GM10847 (cell line): Measurements from ENCODE around the gene COLGALT1.

Experiments used
- POLR2A ChIP-seq: IDR thresholded peaks from 2 replicates; pipeline ENCODE4 v1.6.1; 2011; ENCODE audit not compliant: insufficient read length; ENCODE audit errors: extremely low read depth

The COLGALT1 gene

GRCh38 chr19:17575871-17576757 lies 20.7 kb downstream of the COLGALT1 start:
- TF ChIP-seq POLR2A, result no peak

- no peak for TF ChIP-seq POLR2A
Measured at GRCh38 chr19:17576758-17577456, 21.5 kb downstream of the COLGALT1 start.

GRCh38 chr19:17577457-17578097 lies 22.1 kb downstream of the COLGALT1 start:
- TF ChIP-seq POLR2A, result no peak

- no peak for TF ChIP-seq POLR2A
Measured at GRCh38 chr19:17579661-17580244, 24.3 kb downstream of the COLGALT1 start.

- TF ChIP-seq POLR2A, result no peak
Measured at GRCh38 chr19:17580470-17581144, 25.2 kb downstream of the COLGALT1 start.

- TF ChIP-seq POLR2A, result no peak
Measured at GRCh38 chr19:17581211-17581874, 25.9 kb downstream of the COLGALT1 start.

GRCh38 chr19:17582613-17583012 lies 27.2 kb downstream of the COLGALT1 start:
- no peak for TF ChIP-seq POLR2A

GRCh38 chr19:17584132-17584531 lies 28.7 kb downstream of the COLGALT1 start:
- TF ChIP-seq POLR2A, result no peak

GRCh38 chr19:17590866-17591265 lies 35.4 kb downstream of the COLGALT1 start:
- no peak for TF ChIP-seq POLR2A

- TF ChIP-seq POLR2A, result no peak
Measured at GRCh38 chr19:17598953-17599352, 43.5 kb downstream of the COLGALT1 start.

GRCh38 chr19:17599780-17600179 lies 44.3 kb downstream of the COLGALT1 start:
- no peak for TF ChIP-seq POLR2A

- TF ChIP-seq POLR2A, result no peak
Measured at GRCh38 chr19:17601683-17602082, 46.2 kb downstream of the COLGALT1 start.

- TF ChIP-seq POLR2A, result no peak
Measured at GRCh38 chr19:17602217-17602616, 46.8 kb downstream of the COLGALT1 start.

GRCh38 chr19:17602872-17603510 lies 47.5 kb downstream of the COLGALT1 start:
- TF ChIP-seq POLR2A, result no peak
